SJCRH30 (cell line): ENCODE measurements around the gene CEP85. TPM values are rescaled to one million over a fixed set of nuclear protein-coding genes. Genes with fewer than 3 reads are reported as not detected.
"Not testable (repeated sequence)": the region's sequence is repeated elsewhere in the genome, so short reads cannot be mapped to it uniquely, and the experiment has no call there.

Experiments used
- DNase-seq, 2 experiments: peaks; one replicate each; pipeline ENCODE4 v3.0.0-alpha.2; 2015 to 2020
- H3K27ac ChIP-seq: fragments of 250-450 bp; sonication (Bioruptor Pico); 2 replicates; pipeline ENCODE4 v1.5.1; 2020; ENCODE audit warnings: mild to moderate bottlenecking, moderate library complexity
- H3K27me3 ChIP-seq: fragments of 250-450 bp; sonication (Bioruptor Pico); 2 replicates; pipeline ENCODE4 v1.5.1; 2020; ENCODE audit warnings: mild to moderate bottlenecking, moderate library complexity
- H3K36me3 ChIP-seq: fragments of 250-450 bp; sonication (Bioruptor Pico); 2 replicates; pipeline ENCODE4 v1.5.1; 2020; ENCODE audit warnings: mild to moderate bottlenecking, moderate library complexity
- H3K4me1 ChIP-seq: fragments of 250-450 bp; sonication (Bioruptor Pico); 2 replicates; pipeline ENCODE4 v1.5.1; 2020; ENCODE audit warnings: mild to moderate bottlenecking, moderate library complexity
- H3K4me3 ChIP-seq: fragments of 250-450 bp; sonication (Bioruptor Pico); 2 replicates; pipeline ENCODE4 v1.5.1; 2020; ENCODE audit warnings: mild to moderate bottlenecking, moderate library complexity
- H3K9me3 ChIP-seq: fragments of 250-450 bp; sonication (Bioruptor Pico); replicated peaks from 2 replicates; pipeline ENCODE4 v1.5.1; 2020; ENCODE audit warnings: mild to moderate bottlenecking, moderate library complexity
- total RNA-seq: library from RNA; depleted of rRNA; stranded (reverse); fragments of >200 nt; shearing (Covaris generic); gene quantifications from 2 replicates; pipeline ENCODE4 v1.2.3, GENCODE V29; 2014

The CEP85 gene
- total RNA-seq, 1 experiment from 2014 or later, result 39.1 TPM

DNA sequence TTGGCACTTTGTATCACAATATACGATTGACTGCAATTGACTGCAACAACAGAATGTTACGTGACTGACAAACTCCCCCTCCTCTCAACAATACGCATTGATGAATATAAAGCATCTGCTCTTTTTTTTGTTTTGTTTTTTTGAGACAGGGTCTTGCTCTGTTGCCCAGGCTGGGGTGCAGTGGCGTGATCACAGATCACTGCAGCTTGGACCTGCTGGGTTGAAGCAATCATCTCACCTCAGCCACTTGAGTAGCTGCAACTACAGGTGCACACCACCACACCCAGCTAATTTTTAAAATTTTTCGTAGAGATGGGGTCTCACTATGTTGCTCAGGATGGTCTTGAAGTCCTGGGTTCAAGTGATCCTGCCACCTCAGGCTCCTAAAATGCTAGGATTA is 21.3 kb upstream of the CEP85 start:
- Histone ChIP-seq H3K4me3 (no peak overlapping the region), H3K27ac (no peak overlapping the region), H3K36me3 (no peaks in the 10 kb centered on the region), H3K4me1 (no peaks in the 10 kb centered on the region), H3K27me3 (no peaks in the 10 kb centered on the region; the same call in 1 of the 2 replicates), H3K9me3 (no peaks in the 10 kb centered on the region)
- no peak for DNase-seq

GRCh38 chr1:26213335-26213905 is 20.6 kb upstream of the CEP85 start:
- no peak overlapping the region for H3K27ac ChIP-seq
- no peak overlapping the region for H3K4me3 ChIP-seq
- no peaks in the 10 kb centered on the region for H3K4me1 ChIP-seq
- peaks cover under 1% of the 10 kb centered on the region; the same call in 1 of the 2 replicates for H3K27me3 ChIP-seq
- no peaks in the 10 kb centered on the region for H3K36me3 ChIP-seq
- no peak for DNase-seq
- H3K9me3 ChIP-seq, result no peaks in the 10 kb centered on the region

- Histone ChIP-seq H3K4me3 (no peak overlapping the region), H3K4me1 (peaks cover 3% of the 10 kb centered on the region; the same call in 1 of the 2 replicates), H3K27ac (no peak overlapping the region), H3K36me3 (no peaks in the 10 kb centered on the region), H3K9me3 (no peaks in the 10 kb centered on the region), H3K27me3 (peaks cover 11% of the 10 kb centered on the region)
- DNase-seq, result no peak
Measured at GRCh38 chr1:26215246-26215645, 18.8 kb upstream of the CEP85 start.

DNA sequence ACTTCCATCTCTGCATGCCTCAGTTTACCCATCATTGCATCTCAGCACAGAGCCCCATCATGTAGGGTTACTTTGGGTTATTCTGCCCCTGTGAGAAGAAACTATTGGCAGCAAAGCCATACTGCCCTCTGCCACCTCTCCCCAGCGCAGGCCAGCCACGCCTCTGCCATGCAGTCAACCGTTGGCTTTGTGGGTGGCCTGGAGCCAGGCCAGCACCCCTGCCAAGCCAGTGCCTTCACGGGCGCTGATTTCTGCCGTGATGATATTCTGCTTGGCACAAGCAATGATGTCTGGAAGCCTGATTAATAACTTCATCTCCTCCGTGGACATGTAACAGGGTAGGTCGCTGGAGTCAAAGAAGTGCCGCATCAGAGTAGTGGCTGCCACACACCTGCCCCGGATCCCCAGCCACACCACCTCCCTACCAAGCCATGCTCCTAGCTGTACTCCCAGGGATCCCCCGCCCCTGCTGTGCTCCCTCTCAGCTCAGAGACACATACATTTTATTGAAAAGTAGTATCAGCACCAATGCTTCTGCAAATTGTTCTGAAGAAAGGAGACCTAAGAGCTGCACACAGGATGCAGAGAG is 15.0 kb upstream of the CEP85 start:
- no peak for DNase-seq
- Histone ChIP-seq H3K4me3 (no peak overlapping the region), H3K4me1 (peaks cover 13% of the 10 kb centered on the region; the same call in 1 of the 2 replicates), H3K36me3 (no peaks in the 10 kb centered on the region), H3K27me3 (peaks cover 38% of the 10 kb centered on the region), H3K9me3 (no peaks in the 10 kb centered on the region), H3K27ac (no peak overlapping the region)

- Histone ChIP-seq H3K27me3 (peaks cover 46% of the 10 kb centered on the region), H3K27ac (no peak overlapping the region), H3K4me3 (no peak overlapping the region), H3K4me1 (peaks cover 13% of the 10 kb centered on the region; the same call in 1 of the 2 replicates), H3K9me3 (no peaks in the 10 kb centered on the region), H3K36me3 (no peaks in the 10 kb centered on the region)
- no peak for DNase-seq
Measured at GRCh38 chr1:26220199-26220912, 13.6 kb upstream of the CEP85 start.

DNA sequence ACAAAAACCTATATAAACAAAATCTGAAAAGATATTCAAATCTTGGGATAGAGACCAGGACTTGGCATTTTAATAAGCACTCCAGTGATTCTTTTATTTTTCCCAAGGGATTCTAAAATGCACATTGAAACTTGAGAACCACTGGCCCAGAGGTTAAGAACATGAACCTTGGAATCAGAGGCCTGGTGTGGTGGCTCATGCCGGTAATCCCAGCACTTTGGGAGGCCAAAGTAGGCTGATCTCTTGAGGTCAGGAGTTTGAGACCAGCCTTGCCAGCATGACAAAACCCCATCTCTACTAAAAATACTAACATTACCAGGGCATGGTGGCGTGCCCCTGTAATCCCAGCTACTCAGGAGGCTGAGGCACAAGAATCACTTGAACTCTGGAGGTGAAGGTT is 12.9 kb upstream of the CEP85 start:
- no peaks in the 10 kb centered on the region for H3K36me3 ChIP-seq
- no peak overlapping the region for H3K4me3 ChIP-seq
- peaks cover 46% of the 10 kb centered on the region for H3K27me3 ChIP-seq
- H3K27ac ChIP-seq, result no peak overlapping the region
- peaks cover 13% of the 10 kb centered on the region; the same call in 1 of the 2 replicates for H3K4me1 ChIP-seq
- H3K9me3 ChIP-seq, result no peaks in the 10 kb centered on the region
- no peak for DNase-seq

DNA sequence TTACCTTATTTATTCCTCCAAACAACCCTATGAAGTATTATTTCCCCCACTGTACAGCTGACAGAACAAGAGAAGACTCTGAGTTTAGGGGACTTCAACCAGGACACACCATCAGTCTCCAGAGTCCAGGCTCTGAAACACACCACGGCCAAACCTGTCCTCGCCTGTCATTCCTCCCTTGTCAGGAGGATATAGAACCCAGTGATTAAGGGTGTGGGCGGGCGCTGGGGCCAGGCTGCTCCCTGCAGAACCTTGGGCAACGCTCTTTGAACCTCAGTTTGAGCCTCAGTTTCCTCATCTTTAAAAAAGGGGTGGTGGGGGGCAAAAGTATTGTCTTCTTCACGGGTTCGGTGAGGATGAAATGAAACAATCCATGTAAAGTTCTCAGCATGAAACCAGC is 9.4 kb upstream of the CEP85 start:
- no peaks in the 10 kb centered on the region for H3K36me3 ChIP-seq
- peaks cover 13% of the 10 kb centered on the region; the same call in 1 of the 2 replicates for H3K4me1 ChIP-seq
- DNase-seq, result no peak
- no peak overlapping the region for H3K4me3 ChIP-seq
- H3K9me3 ChIP-seq, result no peaks in the 10 kb centered on the region
- no peak overlapping the region for H3K27ac ChIP-seq
- peaks cover 44% of the 10 kb centered on the region for H3K27me3 ChIP-seq

DNA sequence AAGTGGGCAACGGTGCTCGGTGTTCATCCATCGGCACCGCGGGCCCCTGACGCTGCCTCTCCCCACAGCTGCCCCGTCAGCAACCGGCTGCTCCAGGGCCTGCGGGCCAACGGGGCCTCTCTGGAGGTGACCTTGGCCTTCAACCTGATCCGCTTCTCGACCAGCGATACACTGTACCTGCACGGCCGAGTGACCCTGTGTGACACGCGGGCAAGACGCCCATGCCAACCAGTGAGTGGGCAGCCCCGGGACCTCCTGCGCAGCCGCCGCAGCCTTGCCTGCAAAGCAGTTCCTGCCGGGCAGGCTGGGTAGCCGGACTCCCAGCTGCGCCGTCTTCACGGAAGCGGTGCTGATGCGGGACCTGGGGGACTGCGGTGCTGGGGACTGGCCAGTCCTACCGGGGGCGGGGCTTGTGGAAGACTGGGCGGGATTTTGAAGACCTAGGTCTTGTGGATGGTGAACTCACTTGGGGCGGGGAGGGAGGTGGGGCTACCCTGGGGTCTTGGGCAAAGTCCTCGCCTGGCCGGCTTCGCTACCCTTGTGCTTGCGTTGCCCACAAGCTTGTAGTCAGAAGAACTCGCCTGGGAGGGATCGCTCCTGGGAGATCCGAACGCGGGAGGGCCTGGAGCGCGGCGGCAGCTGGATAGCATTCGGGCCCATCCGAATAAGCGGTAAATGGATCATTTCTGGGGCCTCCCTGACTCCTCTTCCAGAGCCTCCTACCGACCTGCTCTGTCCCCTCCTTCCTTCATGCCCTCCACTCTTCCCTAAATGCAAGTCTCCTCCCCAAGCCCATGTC is 8.8 kb upstream of the CEP85 start:
- H3K4me3 ChIP-seq, result no peak overlapping the region
- DNase-seq, result no peak
- peaks cover 39% of the 10 kb centered on the region for H3K27me3 ChIP-seq
- H3K36me3 ChIP-seq, result no peaks in the 10 kb centered on the region
- no peaks in the 10 kb centered on the region for H3K9me3 ChIP-seq
- no peak overlapping the region for H3K27ac ChIP-seq
- peaks cover 10% of the 10 kb centered on the region; the same call in 1 of the 2 replicates for H3K4me1 ChIP-seq

GRCh38 chr1:26230682-26231081 is 3.3 kb upstream of the CEP85 start:
- H3K27ac ChIP-seq, H3K36me3 ChIP-seq, H3K4me3 ChIP-seq, H3K27me3 ChIP-seq, H3K9me3 ChIP-seq, DNase-seq, H3K4me1 ChIP-seq: not testable (repeated sequence)

GRCh38 chr1:26234644-26235370 is 807 bp downstream of the CEP85 start:
- H3K9me3 ChIP-seq, result no peaks in the 10 kb centered on the region
- peak overlapping the region; percentile 41 for H3K27ac ChIP-seq
- DNase-seq, result peak in 1 of 2 experiments; percentile 18
- no peaks in the 10 kb centered on the region for H3K27me3 ChIP-seq
- H3K4me1 ChIP-seq, result no peaks in the 10 kb centered on the region
- peak overlapping the region; percentile 76 for H3K4me3 ChIP-seq
- H3K36me3 ChIP-seq, result no peaks in the 10 kb centered on the region

DNA sequence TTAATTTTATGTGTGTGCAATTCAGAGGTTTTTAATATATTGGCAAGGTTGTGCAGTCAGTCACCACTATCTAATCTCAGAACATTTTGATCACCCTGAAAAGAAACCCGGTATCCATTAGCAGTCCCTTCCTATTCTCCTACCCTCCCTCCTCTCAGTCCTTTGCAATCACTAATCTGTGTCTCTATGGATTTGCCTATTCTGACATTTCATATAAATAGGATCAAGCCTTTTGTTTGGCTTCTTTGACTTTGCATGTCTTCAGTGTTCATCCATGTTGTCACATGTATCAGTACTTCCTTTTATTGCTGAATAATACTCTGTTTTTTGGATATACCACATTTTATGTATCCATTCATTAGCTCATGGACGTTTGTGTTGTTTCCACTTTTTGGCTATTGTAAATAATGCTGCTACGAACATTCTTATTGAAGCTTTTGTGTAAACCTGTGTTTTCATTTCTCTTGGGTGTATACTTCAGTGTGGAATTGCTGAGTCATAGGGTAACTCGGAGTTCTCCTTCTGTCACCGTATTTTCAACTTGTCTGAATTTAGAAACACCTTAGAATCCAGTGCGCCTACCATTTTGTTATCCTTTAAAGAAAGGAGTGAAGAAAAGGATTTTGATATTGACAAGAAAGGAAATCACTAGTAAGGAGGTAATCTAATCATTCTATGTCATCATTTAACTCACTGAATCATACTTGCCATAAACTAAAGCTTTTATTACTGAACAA is 3.4 kb downstream of the CEP85 start:
- Histone ChIP-seq H3K4me1 (no peaks in the 10 kb centered on the region), H3K27ac (no peak overlapping the region), H3K36me3 (peaks cover 3% of the 10 kb centered on the region; the same call in 1 of the 2 replicates), H3K9me3 (no peaks in the 10 kb centered on the region), H3K27me3 (no peaks in the 10 kb centered on the region), H3K4me3 (no peak overlapping the region)
- no peak for DNase-seq

DNA sequence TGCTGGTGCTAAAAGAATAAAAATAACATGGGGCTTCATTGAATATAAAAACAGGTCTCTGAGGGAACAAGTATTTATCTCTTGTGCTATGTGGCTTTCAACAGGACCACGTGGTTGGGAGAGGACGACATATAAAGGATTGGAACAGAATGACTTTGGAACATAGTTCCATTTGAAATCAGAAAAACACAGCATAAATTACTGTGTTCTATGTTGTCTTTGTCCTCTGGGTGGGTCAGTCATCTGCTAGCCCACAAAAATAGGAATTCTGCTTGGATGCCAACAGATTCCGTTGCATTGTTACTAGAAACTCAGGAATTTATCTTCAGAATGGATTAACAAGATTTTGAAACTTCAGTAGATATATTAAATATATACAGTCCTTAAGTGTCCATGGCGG is 5.9 kb downstream of the CEP85 start:
- H3K27ac ChIP-seq, result no peak overlapping the region
- H3K27me3 ChIP-seq, result no peaks in the 10 kb centered on the region
- DNase-seq, result no peak
- H3K4me3 ChIP-seq, result no peak overlapping the region
- H3K4me1 ChIP-seq, result no peaks in the 10 kb centered on the region
- no peaks in the 10 kb centered on the region for H3K9me3 ChIP-seq
- H3K36me3 ChIP-seq, result peaks cover 17% of the 10 kb centered on the region

- Histone ChIP-seq H3K9me3 (no peaks in the 10 kb centered on the region), H3K27ac (no peak overlapping the region), H3K4me1 (no peaks in the 10 kb centered on the region; the same call in 1 of the 2 replicates), H3K4me3 (no peak overlapping the region), H3K36me3 (peaks cover 41% of the 10 kb centered on the region), H3K27me3 (no peaks in the 10 kb centered on the region)
- DNase-seq, result no peak
Measured at GRCh38 chr1:26252718-26253117, 18.7 kb downstream of the CEP85 start.

DNA sequence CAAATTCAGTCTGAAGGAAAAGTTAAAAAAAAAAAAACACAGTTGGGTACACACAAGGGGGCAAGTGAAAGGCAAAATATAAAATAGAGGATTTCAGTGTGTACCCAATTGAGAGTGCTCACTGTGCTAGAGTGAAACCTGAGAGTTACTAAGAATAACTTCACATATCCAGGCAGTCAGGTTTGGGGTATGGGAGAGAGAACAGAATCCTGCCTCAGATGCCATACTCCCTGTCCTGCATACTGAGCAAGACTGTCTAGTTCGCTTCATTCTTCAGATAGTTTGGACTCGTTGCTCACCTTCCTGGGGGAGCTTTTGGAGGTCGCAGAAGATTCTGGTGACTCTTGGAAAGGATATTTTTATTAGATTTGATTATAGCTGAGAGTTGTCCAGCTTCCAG is 20.4 kb downstream of the CEP85 start:
- no peaks in the 10 kb centered on the region for H3K9me3 ChIP-seq
- DNase-seq, result no peak
- no peak overlapping the region for H3K4me3 ChIP-seq
- H3K4me1 ChIP-seq, result no peaks in the 10 kb centered on the region; the same call in 1 of the 2 replicates
- peaks cover 48% of the 10 kb centered on the region for H3K36me3 ChIP-seq
- H3K27ac ChIP-seq, result no peak overlapping the region
- H3K27me3 ChIP-seq, result no peaks in the 10 kb centered on the region
